Uterus (tissue), 4 donors: ENCODE results near the gene ACSS1. TPM values are rescaled to one million over a fixed set of nuclear protein-coding genes. Genes with fewer than 3 reads are reported as not detected.

Source experiments
- DNase-seq, 2 donors: peaks; one replicate each; pipeline ENCODE4 v3.0.0-alpha.2; 2019 to 2020
- H3K27ac ChIP-seq, 2 donors: fragments of 200-600 bp; sonication (generic); 1 replicate in 1 of 2; 2 replicates in 1 of 2; pipeline ENCODE4 v1.5.1; 2016 to 2018
- H3K27me3 ChIP-seq, 2 donors: fragments of 200-600 bp; sonication (generic); one replicate each; pipeline ENCODE4 v1.5.1; 2018 to 2019; ENCODE audit warnings: control low read depth in 1 of 2
- H3K36me3 ChIP-seq, 2 donors: fragments of 200-600 bp; sonication (generic); one replicate each; pipeline ENCODE4 v1.5.1; 2019; ENCODE audit warnings: control low read depth in 1 of 2
- H3K4me1 ChIP-seq, 2 donors: fragments of 200-600 bp; sonication (generic); one replicate each; pipeline ENCODE4 v1.5.1; 2018 to 2019; ENCODE audit warnings: control low read depth in 1 of 2
- H3K4me3 ChIP-seq, 2 donors: fragments of 200-600 bp; sonication (generic); 1 replicate in 1 of 2; 2 replicates in 1 of 2; pipeline ENCODE4 v1.5.1; 2018 to 2019; ENCODE audit warnings: mild to moderate bottlenecking in 1 of 2
- H3K9me3 ChIP-seq, 2 donors: fragments of 200-600 bp; sonication (generic); one replicate each; pipeline ENCODE4 v1.5.1; 2019; ENCODE audit warnings: control low read depth in 1 of 2
- CTCF ChIP-seq, 4 experiments: fragments of 200-600 bp in 2 of 4; fragments of 450-650 bp in 2 of 4; sonication (generic) in 2 of 4; IDR thresholded peaks; one replicate each; pipeline ENCODE4 v1.5.1; 2016 to 2019; ENCODE audit warnings: antibody characterized with exemption in 4 of 4, mild to moderate bottlenecking in 2 of 4, moderate library complexity in 1 of 4
- POLR2A ChIP-seq, 2 donors: fragments of 450-650 bp; IDR thresholded peaks; one replicate each; pipeline ENCODE4 v1.6.1; 2016; ENCODE audit warnings: antibody characterized with exemption in 2 of 2, mild to moderate bottlenecking in 1 of 2, moderate library complexity in 1 of 2
- intact Hi-C: fragments of 100-400 bp; cut with DNase I; formaldehyde crosslinking; loops from one replicate; pipeline ENCODE4 v1.15.1; 2023; ENCODE audit warnings: low total_unique reads
- total RNA-seq, 4 donors: library from RNA; depleted of rRNA in 3 of 4; stranded (reverse); fragments of >200 nt in 3 of 4; gene quantifications; one replicate each; pipeline versions ENCODE4 v1.1.0 to v1.2.4, GENCODE V29; 2014 to 2023
- donor health status: DM: yes; HTN: yes; CAD: no.

ACSS1 gene
- total RNA-seq, 4 donors from 2014 or later = 11.8 to 35.1 (median 23.1) TPM

- DNase-seq = no peak
- Histone ChIP-seq H3K9me3 (no peaks in the 10 kb centered on the region), H3K36me3 (no peaks in the 10 kb centered on the region), H3K4me1 (peaks cover 0 to 4% of the 10 kb centered on the region in 2 donors), H3K27me3 (no peaks in the 10 kb centered on the region), H3K4me3 (no peak overlapping the region), H3K27ac (no peak overlapping the region)
- intact Hi-C loops = no loop called here
- no peak for TF ChIP-seq CTCF (IDR thresholded peaks at IDR 0.05)
- no peak for TF ChIP-seq POLR2A (IDR thresholded peaks at IDR 0.05)
Measured at GRCh38 chr20:24986436-24987015, 71.4 kb downstream of the ACSS1 start.

GRCh38 chr20:24985802-24986201 is 72.1 kb downstream of the ACSS1 start:
- intact Hi-C loops = no loop called here
- no peak overlapping the region for H3K27ac ChIP-seq
- no peak for DNase-seq
- H3K27me3 ChIP-seq = no peaks in the 10 kb centered on the region
- H3K4me3 ChIP-seq = no peak overlapping the region
- H3K36me3 ChIP-seq = no peaks in the 10 kb centered on the region
- no peaks in the 10 kb centered on the region for H3K9me3 ChIP-seq
- TF ChIP-seq CTCF (IDR thresholded peaks at IDR 0.05) (no peak), POLR2A (IDR thresholded peaks at IDR 0.05) (no peak)
- no peaks in the 10 kb centered on the region for H3K4me1 ChIP-seq

- intact Hi-C loops = no loop called here
- Histone ChIP-seq H3K4me3 (no peak overlapping the region), H3K4me1 (no peaks in the 10 kb centered on the region), H3K27me3 (no peaks in the 10 kb centered on the region), H3K9me3 (no peaks in the 10 kb centered on the region), H3K27ac (no peak overlapping the region), H3K36me3 (no peaks in the 10 kb centered on the region)
- DNase-seq = no peak
- no peak for TF ChIP-seq CTCF (IDR thresholded peaks at IDR 0.05)
- TF ChIP-seq POLR2A (IDR thresholded peaks at IDR 0.05) = no peak
Measured at GRCh38 chr20:24984961-24985640, 72.8 kb downstream of the ACSS1 start.

DNA sequence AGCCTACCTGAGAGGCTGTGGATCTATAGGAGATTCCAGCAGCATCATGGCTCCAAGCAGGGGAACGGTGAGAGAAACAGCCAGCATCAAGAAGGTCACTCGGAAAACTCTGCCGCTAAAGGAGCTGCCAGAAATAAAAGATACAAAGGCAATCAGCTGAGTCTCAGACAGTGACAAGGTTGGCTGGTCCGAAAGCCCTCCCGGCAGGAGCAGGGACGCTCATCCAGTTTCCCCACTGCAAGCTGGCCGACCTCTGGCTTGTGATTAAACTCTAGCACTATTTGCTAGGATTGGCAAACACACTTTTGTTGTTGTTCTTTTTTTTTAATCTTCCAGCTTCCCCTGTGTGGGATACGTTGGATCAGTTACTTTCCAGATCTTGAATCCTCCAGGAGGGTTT is 74.0 kb downstream of the ACSS1 start:
- Histone ChIP-seq H3K4me1 (no peaks in the 10 kb centered on the region), H3K27me3 (no peaks in the 10 kb centered on the region), H3K9me3 (no peaks in the 10 kb centered on the region), H3K4me3 (no peak overlapping the region), H3K27ac (no peak overlapping the region), H3K36me3 (no peaks in the 10 kb centered on the region)
- intact Hi-C loops = no loop called here
- no peak for DNase-seq
- TF ChIP-seq CTCF (IDR thresholded peaks at IDR 0.05) (no peak), POLR2A (IDR thresholded peaks at IDR 0.05) (no peak)

DNA sequence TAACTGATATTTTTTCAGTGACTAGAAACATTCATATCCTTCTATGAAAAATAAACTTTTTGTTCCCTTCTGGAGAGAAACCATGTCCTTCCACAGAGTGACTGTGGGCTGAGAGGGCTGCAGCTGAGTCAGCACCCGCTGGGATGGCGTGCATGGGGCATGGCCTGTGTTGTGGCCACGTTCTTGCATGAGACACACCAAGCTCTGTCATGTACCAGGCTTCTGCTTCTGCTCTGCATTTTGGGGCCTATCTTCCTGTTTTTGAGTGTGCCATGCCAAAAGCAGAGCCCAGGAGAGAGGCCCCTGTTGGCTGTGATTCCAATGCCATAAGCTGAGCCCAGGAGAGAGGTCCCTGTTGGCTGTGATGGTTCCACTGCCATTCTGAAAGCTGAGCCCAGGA is 76.1 kb downstream of the ACSS1 start:
- DNase-seq = no peak
- no peaks in the 10 kb centered on the region for H3K27me3 ChIP-seq
- TF ChIP-seq POLR2A (IDR thresholded peaks at IDR 0.05) (no peak), CTCF (IDR thresholded peaks at IDR 0.05) (no peak)
- no peak overlapping the region for H3K4me3 ChIP-seq
- no peaks in the 10 kb centered on the region for H3K4me1 ChIP-seq
- H3K36me3 ChIP-seq = no peaks in the 10 kb centered on the region
- intact Hi-C loops = no loop called here
- no peaks in the 10 kb centered on the region for H3K9me3 ChIP-seq
- H3K27ac ChIP-seq = no peak overlapping the region
